ENCODE measurements around the gene DIS3.
"Not testable (repeated sequence)": the region's sequence is repeated elsewhere in the genome, so short reads cannot be mapped to it uniquely, and the experiment has no call there.

Gene DIS3

DNA sequence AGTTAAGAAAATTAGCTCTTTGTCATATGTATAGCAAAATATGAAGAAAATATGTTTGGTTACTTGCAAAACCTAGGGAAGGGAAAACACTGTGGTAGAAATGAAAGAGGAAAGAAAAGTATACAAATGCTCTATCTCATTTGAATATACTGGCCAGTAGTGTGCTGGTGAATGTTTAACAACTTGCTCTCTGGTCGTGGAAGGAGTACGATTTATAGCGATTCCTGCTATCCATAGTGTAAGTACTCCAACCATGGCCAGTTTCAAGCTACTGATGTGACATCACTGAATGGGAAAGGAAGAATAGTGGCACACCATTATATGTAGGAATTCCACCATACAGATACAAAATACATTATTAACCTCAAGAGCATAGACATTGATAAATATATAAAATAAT is 44.7 kb downstream of the DIS3 start:
- in situ Hi-C loops (cut with HindIII; ENCODE audit: low pct_ligation_motif_present, low sequenced_read_pairs): no loop called here
- H3K27me3 ChIP-seq (replicated peaks): no peaks in the 10 kb centered on the region
- no peak overlapping the region for H3K4me3 ChIP-seq (ENCODE audit: low read depth, low read length)
- DNase-seq: no peak
- TF ChIP-seq, protein P1, sequence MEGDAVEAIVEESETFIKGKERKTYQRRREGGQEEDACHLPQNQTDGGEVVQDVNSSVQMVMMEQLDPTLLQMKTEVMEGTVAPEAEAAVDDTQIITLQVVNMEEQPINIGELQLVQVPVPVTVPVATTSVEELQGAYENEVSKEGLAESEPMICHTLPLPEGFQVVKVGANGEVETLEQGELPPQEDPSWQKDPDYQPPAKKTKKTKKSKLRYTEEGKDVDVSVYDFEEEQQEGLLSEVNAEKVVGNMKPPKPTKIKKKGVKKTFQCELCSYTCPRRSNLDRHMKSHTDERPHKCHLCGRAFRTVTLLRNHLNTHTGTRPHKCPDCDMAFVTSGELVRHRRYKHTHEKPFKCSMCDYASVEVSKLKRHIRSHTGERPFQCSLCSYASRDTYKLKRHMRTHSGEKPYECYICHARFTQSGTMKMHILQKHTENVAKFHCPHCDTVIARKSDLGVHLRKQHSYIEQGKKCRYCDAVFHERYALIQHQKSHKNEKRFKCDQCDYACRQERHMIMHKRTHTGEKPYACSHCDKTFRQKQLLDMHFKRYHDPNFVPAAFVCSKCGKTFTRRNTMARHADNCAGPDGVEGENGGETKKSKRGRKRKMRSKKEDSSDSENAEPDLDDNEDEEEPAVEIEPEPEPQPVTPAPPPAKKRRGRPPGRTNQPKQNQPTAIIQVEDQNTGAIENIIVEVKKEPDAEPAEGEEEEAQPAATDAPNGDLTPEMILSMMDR (IDR thresholded peaks at IDR 0.05; ENCODE audit: low read depth, low read length, missing control alignments): no peak
- H3K27ac ChIP-seq: no peak overlapping the region
- peaks cover 3% of the 10 kb centered on the region for H3K36me3 ChIP-seq (replicated peaks)

DNA sequence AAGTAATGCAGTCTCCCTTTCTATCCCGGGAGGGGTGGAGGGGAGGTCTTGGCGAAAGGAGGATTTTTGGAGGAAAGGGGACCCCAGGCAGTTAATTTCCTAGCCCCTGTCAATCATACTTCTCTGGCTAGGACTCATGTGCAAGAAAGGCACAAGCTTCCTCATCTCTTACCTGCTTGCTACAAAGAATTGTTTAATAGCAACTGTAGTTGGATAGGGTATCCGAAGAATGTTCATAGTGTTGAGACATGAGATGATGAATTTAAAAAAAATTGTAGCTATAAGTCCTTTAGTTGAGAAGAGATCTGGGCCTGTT is 53.5 kb downstream of the DIS3 start:
- DNase-seq: no peak
- in situ Hi-C loops (cut with HindIII; ENCODE audit: low pct_ligation_motif_present, low sequenced_read_pairs): no loop called here

DNA sequence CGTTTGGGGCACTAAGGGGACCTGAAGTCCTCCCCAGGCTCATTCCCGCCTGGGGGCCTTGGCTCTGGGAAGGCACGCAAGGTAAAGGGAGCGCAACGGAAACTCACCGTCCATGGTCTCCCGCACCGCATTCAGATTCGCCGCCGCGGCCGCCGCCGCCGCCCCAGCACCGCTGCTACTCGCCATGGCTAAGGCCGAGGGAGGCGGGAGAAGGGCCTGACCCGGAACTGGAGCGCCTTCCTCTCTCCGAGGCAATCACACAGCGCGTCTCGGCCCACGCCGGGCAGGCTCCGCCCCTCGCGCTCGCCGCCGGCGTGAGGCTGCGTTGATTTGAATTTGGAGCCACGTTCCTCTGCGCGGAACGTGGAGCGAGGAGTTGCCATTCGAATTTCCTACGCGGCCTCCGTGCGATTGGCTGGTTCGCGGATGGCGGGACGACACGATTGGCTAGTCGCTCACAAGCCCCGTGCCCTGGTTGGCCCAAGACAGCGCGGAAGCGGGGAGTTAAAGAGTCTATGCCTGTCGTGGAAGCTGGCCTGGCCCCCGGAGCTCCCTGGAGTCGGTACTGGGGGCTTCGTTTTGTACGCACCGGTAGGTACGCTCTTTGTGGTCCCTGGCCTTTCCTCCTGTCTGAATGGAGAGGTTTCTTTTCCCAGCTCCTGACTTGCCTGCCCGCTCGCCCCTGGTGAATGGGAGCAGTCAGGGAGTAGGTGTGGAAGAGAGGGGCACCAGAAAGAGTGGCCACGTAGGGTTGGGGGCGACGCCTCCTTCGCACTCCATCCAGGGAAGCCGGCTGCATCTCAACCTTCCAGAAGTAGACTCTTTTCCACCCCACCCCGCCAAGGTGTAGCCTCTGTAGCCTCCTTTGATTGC is 54.0 kb downstream of the DIS3 start, which contains the start of the genes BORA and MZT1:
TSS of gene BORA (plus strand) at position 507 of the 873 bp plus-strand sequence. CDS start 1,018 bp downstream, outside the sequence.
TSS of gene MZT1 (minus strand) at position 213 of the 873 bp plus-strand sequence. CDS start at position 186, 27 bp downstream.
- TF ChIP-seq, protein P1 (IDR thresholded peaks at IDR 0.05; ENCODE audit: low read depth, low read length, missing control alignments): no peak
- in situ Hi-C loops (cut with HindIII; ENCODE audit: low pct_ligation_motif_present, low sequenced_read_pairs): no loop called here
- peak within 1 kb of the TSS; percentile 94 for H3K4me3 ChIP-seq (ENCODE audit: low read depth, low read length)
- H3K27ac ChIP-seq: peak within 1 kb of the TSS; percentile 30
- H3K36me3 ChIP-seq (replicated peaks): no peaks in the 10 kb centered on the region
- DNase-seq: peak; percentile 97
- no peaks in the 10 kb centered on the region for H3K27me3 ChIP-seq (replicated peaks)

More for the DNA sequence above, 53.5 kb downstream of the DIS3 start:
- Histone ChIP-seq H3K4me3 (ENCODE audit: low read depth, low read length) (peak overlapping the region; percentile 94), H3K27me3 (replicated peaks) (no peaks in the 10 kb centered on the region), H3K36me3 (replicated peaks) (no peaks in the 10 kb centered on the region), H3K27ac (no peak overlapping the region)
- TF ChIP-seq, protein P1 (IDR thresholded peaks at IDR 0.05; ENCODE audit: low read depth, low read length, missing control alignments): no peak

DNA sequence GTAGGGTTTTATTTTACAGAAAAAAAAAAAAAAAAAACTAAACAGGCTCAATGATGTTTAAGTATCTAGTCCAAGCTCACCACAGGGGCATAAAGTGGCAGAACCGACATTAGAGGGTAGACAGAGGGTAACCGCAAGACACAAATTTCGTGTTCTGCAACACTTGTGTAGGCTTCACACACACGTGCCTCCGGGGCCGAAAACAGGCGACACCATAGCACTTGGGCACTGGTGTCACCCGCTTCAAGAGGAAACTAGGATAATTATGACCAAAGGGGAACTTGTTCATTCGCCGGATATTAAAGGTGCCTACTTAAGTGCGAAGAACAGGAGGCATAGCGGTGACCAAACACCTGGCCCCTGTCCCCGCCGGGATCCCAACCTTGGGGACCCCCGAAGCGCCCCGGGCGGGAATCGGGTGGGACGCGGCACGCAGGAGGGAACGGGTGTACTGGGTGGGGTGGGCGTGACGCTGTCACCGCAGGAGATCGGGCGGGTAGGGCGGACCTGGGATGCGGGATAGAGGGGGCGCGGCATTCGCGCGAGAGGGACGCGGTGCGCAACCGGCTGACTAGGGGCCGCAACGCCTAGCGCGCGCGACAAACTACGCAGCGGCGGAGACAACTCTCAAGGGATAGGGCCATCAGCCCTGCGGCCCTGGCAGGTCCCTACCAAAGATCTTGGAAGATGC is 54.8 kb downstream of the DIS3 start:
- DNase-seq: peak; percentile 13
- Histone ChIP-seq H3K36me3 (replicated peaks) (no peaks in the 10 kb centered on the region), H3K27me3 (replicated peaks) (no peaks in the 10 kb centered on the region), H3K27ac (peak overlapping the region; percentile 30), H3K4me3 (ENCODE audit: low read depth, low read length) (peak overlapping the region; percentile 94)
- TF ChIP-seq, protein P1 (IDR thresholded peaks at IDR 0.05; ENCODE audit: low read depth, low read length, missing control alignments): no peak
- in situ Hi-C loops (cut with HindIII; ENCODE audit: low pct_ligation_motif_present, low sequenced_read_pairs): no loop called here

DNA sequence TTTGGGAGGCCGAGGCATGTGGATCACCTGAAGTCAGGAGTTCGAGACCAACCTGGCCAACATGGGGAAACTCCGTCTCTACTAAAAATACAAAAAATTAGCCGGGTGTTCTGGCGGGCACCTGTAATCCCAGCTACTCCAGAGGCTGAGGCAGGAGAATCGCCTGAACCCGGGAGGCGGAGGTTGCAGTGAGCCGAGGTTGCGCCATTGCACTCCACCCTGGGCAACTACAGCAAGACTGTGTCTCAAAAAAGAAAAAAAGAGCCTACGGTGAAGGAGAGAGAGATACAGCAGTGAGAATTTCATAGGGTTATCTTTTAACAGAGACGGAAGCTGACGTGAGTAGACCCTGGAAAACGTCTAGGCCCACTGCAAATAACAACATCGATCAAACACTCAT is 55.5 kb downstream of the DIS3 start:
- H3K27ac ChIP-seq; in situ Hi-C loops (cut with HindIII; ENCODE audit: low pct_ligation_motif_present, low sequenced_read_pairs); DNase-seq; H3K27me3 ChIP-seq (replicated peaks); H3K36me3 ChIP-seq (replicated peaks): not testable (repeated sequence)
- H3K4me3 ChIP-seq (ENCODE audit: low read depth, low read length): peak overlapping the region; percentile 94

DNA sequence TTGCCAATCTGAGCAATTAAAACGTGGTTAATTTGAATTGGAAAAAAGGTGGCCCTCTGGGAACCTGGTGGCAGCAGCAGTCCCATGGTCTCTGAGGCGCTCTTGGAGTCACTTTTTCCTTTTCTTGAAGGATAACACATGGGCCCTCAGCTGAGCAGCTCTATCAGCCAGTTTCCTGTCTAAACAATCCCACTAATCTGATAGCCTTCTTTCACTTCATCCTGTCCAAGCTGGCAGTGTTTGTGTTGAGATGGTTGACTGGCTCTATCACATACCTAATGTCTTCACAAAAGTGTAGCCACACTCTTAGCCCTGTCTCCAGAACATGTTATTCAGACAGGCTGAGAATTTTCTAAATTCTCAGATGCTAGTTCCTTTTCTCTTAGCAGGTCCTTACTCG is 64.9 kb downstream of the DIS3 start:
- Histone ChIP-seq H3K4me3 (ENCODE audit: low read depth, low read length) (no peak overlapping the region), H3K27me3 (replicated peaks) (no peaks in the 10 kb centered on the region), H3K36me3 (replicated peaks) (peaks cover 2% of the 10 kb centered on the region), H3K27ac (no peak overlapping the region)
- TF ChIP-seq, protein P1 (IDR thresholded peaks at IDR 0.05; ENCODE audit: low read depth, low read length, missing control alignments): no peak
- in situ Hi-C loops (cut with HindIII; ENCODE audit: low pct_ligation_motif_present, low sequenced_read_pairs): no loop called here
- DNase-seq: peak; percentile 24

All from brain microvascular endothelial cell (primary cell).